Natural killer cell (primary cell): Measurements from ENCODE around the gene ZMIZ1. TPM values are rescaled to one million over a fixed set of nuclear protein-coding genes. Genes with fewer than 3 reads are reported as not detected.
A peak's percentile ranks its signal among the peaks of the same experiment; 100 is the strongest.

Source experiments
- ATAC-seq, 3 donors: fragments of 150-1000 bp in 2 of 3; fragments of 200-7000 bp in 1 of 3; cut with Tn5 transposase; 1 replicate in 1 of 3; 2 replicates in 2 of 3; pipeline ENCODE4 v1.10.0; 2021; ENCODE audit warnings: mild to moderate bottlenecking in 2 of 3, moderate library complexity in 2 of 3
- DNase-seq, 2 donors: peaks; one replicate each; pipeline versions ENCODE4 v3.0.0 to v3.0.0-alpha.2; 2013 to 2021; ENCODE audit warnings: mixed read lengths in 1 of 2
- H3K27ac ChIP-seq: one replicate; pipeline ENCODE4 v1.5.1; 2013; ENCODE audit warnings: mild to moderate bottlenecking, low read length
- H3K27me3 ChIP-seq: one replicate; pipeline ENCODE4 v1.6.1; 2013; ENCODE audit warnings: low read length; ENCODE audit not compliant: control insufficient read depth, insufficient read depth
- H3K36me3 ChIP-seq: one replicate; pipeline ENCODE4 v1.6.1; 2013; ENCODE audit warnings: low read length; ENCODE audit not compliant: control insufficient read depth, insufficient read depth
- H3K4me1 ChIP-seq: one replicate; pipeline ENCODE4 v1.6.1; 2013; ENCODE audit warnings: low read length; ENCODE audit not compliant: control insufficient read depth, insufficient read depth
- H3K4me3 ChIP-seq: one replicate; pipeline ENCODE4 v1.5.1; 2013; ENCODE audit warnings: low read length
- H3K9me3 ChIP-seq: one replicate; pipeline ENCODE4 v1.6.1; 2013; ENCODE audit warnings: low read length; ENCODE audit not compliant: control insufficient read depth, insufficient read depth
- H3K27ac Mint-ChIP-seq, 2 donors: one replicate each; pipeline ENCODE4 v1.8.0; 2022; ENCODE audit warnings: mild to moderate bottlenecking in 2 of 2, mixed read lengths in 2 of 2, moderate library complexity in 1 of 2
- H3K27me3 Mint-ChIP-seq, 2 donors: one replicate each; pipeline ENCODE4 v1.8.0; 2022; ENCODE audit warnings: low read depth in 2 of 2, mixed read lengths in 2 of 2
- H3K36me3 Mint-ChIP-seq: one replicate; pipeline ENCODE4 v1.8.0; 2022; ENCODE audit warnings: mixed read lengths
- H3K4me1 Mint-ChIP-seq, 2 donors: one replicate each; pipeline ENCODE4 v1.8.0; 2022; ENCODE audit warnings: mixed read lengths in 2 of 2
- H3K4me3 Mint-ChIP-seq: one replicate; pipeline ENCODE4 v1.8.0; 2022; ENCODE audit warnings: mild to moderate bottlenecking, moderate library complexity, mixed read lengths
- H3K9me3 Mint-ChIP-seq, 2 donors: one replicate each; pipeline ENCODE4 v1.8.0; 2022; ENCODE audit warnings: mixed read lengths in 2 of 2
- CTCF ChIP-seq: fragments of 200-600 bp; IDR thresholded peaks from one replicate; pipeline ENCODE4 v1.8.0; 2022; ENCODE audit warnings: antibody characterized with exemption
- WGBS: methylation state at CpG from one replicate; pipeline ENCODE4 v1.1.7; 2013; ENCODE audit warnings: missing lambda C conversion rate; ENCODE audit not compliant: insufficient coverage; 5-methylcytosine and 5-hydroxymethylcytosine counted together
- intact Hi-C: fragments of 100-400 bp; cut with micrococcal nuclease; formaldehyde crosslinking; loops from one replicate; pipeline ENCODE4 v1.14.2; 2022
- total RNA-seq, 4 donors: library from RNA; stranded (reverse); fragments of 120-200 nt in 1 of 4; gene quantifications; one replicate each; pipeline versions ENCODE4 v1.2.3 to v1.2.4, GENCODE V29; 2013 to 2022

ZMIZ1 gene
- total RNA-seq, 3 donors from 2014 or later (not counting 1 experiment from before 2014, with no cell fraction given), result 36.5 to 51.5 (median 37.9) TPM

DNA sequence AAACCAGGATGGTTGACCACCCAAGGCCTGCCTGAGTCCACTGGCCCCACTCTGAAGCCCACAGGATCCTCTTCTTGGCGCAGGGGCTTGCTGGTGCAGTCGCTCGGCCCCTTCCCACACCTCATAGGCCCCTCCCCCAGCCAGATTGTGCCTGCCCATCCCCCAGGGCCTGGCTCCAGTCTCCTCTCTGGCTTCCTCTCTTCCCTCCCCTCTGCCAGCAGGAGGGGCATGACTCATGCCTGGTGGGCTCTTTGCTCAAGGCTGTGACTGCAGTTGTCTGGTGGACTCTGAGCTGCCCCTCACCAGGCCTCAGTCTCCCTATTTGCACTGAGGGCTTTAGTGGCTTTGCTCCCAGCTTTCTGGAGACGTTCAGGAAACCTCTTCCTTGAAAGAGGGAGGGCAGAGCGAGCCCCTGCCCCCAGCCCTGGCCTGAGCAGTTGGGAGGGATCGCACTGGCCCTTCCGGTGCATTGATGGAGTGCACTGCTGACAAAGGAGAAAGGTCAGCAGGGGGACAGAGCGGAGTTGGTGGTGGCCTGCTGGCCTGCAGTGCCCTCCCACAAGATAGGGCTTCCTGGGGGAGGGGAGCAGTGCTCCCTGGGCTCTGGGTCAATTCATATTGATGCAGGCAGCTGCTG is 60.7 kb downstream of the ZMIZ1 start:
- Mint-ChIP-seq H3K4me3 (no peak overlapping the region), H3K9me3 (no peaks in the 10 kb centered on the region), H3K27ac (peak overlapping the region in 1 of 2 donors; percentile 48), H3K27me3 (no peaks in the 10 kb centered on the region), H3K36me3 (no peaks in the 10 kb centered on the region), H3K4me1 (peaks cover 13 to 51% of the 10 kb centered on the region in 2 donors)
- H3K4me3 ChIP-seq, result no peak overlapping the region
- no peaks in the 10 kb centered on the region for H3K9me3 ChIP-seq
- no peak for TF ChIP-seq CTCF
- peaks cover 27% of the 10 kb centered on the region for H3K4me1 ChIP-seq
- H3K27ac ChIP-seq, result no peak overlapping the region
- H3K27me3 ChIP-seq, result no peaks in the 10 kb centered on the region
- DNase-seq (no peak), ATAC-seq (no peak)
- 74% methylated on average over 8 of the region's 8 CpGs for WGBS
- peaks cover 3% of the 10 kb centered on the region for H3K36me3 ChIP-seq
- intact Hi-C loops, result no loop called here

- DNase-seq, result no peak
- Histone ChIP-seq H3K36me3 (peaks cover 1% of the 10 kb centered on the region), H3K4me3 (no peak overlapping the region), H3K27ac (no peak overlapping the region), H3K4me1 (peaks cover 22% of the 10 kb centered on the region), H3K9me3 (no peaks in the 10 kb centered on the region), H3K27me3 (no peaks in the 10 kb centered on the region)
- H3K9me3 Mint-ChIP-seq, result no peaks in the 10 kb centered on the region
- no peaks in the 10 kb centered on the region for H3K36me3 Mint-ChIP-seq
- H3K4me1 Mint-ChIP-seq, result peaks cover 8 to 43% of the 10 kb centered on the region in 2 donors
- TF ChIP-seq CTCF, result no peak
- intact Hi-C loops, result no loop called here
- no peak overlapping the region for H3K4me3 Mint-ChIP-seq
- no peaks in the 10 kb centered on the region for H3K27me3 Mint-ChIP-seq
- 93% methylated on average over 5 of the region's 5 CpGs for WGBS
- H3K27ac Mint-ChIP-seq, result no peak overlapping the region
- ATAC-seq, result no peak
Observed at GRCh38 chr10:79130255-79130654, 61.5 kb downstream of the ZMIZ1 start.

DNA sequence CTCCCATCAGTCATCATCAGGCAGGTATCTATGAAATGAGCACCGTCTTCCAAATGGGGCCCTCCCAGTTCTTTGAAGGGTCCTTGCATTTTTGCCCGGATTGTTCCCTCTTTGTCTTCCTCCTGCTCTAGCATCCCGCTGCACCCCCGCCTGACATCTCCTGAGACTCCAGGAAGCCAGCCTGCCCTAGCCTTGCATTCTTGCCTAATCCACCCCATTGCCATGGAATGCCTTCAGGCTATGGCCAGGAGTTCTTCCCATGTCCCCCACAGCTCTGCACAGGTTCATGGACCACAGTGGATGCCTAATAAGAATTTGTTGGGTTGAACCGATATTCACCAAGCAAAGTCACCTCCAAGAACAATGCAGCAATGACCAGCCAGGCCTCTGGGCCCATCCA is 62.1 kb downstream of the ZMIZ1 start:
- Mint-ChIP-seq H3K27ac (no peak overlapping the region), H3K4me1 (peaks cover 4 to 43% of the 10 kb centered on the region in 2 donors), H3K27me3 (no peaks in the 10 kb centered on the region), H3K9me3 (no peaks in the 10 kb centered on the region), H3K36me3 (no peaks in the 10 kb centered on the region), H3K4me3 (no peak overlapping the region)
- no peaks in the 10 kb centered on the region for H3K36me3 ChIP-seq
- WGBS, result 93% methylated on average over 5 of the region's 5 CpGs
- no peak overlapping the region for H3K27ac ChIP-seq
- ATAC-seq, result no peak
- DNase-seq, result no peak
- no peak for TF ChIP-seq CTCF
- peaks cover 25% of the 10 kb centered on the region for H3K4me1 ChIP-seq
- intact Hi-C loops, result no loop called here
- H3K9me3 ChIP-seq, result no peaks in the 10 kb centered on the region
- H3K4me3 ChIP-seq, result no peak overlapping the region
- no peaks in the 10 kb centered on the region for H3K27me3 ChIP-seq
